NCI-H1417 treated with DMSO at 0.1 percent for 48 hours (cell line): ENCODE measurements around the gene IQCB1.
"Not testable (repeated sequence)": the region's sequence is repeated elsewhere in the genome, so short reads cannot be mapped to it uniquely, and the experiment has no call there.

Experiments
- DNase-seq: peaks from one replicate; lab custom pipeline; 2025; lab: John Stamatoyannopoulos, UW

Gene IQCB1, protein sequence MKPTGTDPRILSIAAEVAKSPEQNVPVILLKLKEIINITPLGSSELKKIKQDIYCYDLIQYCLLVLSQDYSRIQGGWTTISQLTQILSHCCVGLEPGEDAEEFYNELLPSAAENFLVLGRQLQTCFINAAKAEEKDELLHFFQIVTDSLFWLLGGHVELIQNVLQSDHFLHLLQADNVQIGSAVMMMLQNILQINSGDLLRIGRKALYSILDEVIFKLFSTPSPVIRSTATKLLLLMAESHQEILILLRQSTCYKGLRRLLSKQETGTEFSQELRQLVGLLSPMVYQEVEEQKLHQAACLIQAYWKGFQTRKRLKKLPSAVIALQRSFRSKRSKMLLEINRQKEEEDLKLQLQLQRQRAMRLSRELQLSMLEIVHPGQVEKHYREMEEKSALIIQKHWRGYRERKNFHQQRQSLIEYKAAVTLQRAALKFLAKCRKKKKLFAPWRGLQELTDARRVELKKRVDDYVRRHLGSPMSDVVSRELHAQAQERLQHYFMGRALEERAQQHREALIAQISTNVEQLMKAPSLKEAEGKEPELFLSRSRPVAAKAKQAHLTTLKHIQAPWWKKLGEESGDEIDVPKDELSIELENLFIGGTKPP

DNA sequence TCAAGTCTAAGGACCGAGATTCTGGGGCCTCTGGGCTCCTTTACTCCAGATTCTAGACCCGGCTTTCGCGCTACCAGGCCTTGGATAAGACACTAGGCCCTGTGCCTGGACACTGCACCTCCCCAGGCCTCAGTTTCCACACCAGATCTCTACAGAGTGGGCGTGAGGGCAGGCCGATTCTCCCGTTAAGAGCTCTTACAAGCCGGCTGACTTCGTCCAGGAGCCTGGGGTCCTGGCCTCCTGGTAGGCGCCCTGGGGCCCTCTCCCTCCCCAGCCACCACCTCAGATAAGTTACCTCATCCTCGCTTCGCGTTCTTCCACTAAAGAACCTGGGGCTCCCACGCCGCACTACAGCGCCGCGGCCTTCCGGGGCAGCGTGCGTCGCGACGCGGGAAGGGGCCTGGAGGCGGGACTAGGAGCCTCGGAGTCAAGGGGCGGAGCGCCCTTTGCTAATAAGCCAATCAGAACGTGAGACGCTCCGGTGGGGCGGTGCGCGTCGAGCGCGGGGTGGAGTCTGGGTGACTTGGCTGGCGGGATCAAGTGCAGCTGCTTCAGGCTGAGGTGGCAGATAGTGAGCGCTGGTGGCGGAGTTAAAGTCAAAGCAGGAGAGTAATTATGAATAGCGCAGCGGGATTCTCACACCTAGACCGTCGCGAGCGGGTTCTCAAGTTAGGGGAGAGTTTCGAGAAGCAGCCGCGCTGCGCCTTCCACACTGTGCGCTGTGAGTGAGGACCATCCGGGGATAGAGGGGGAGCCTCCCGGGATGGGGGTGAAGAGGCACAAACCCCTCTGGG lies at the start of gene IQCB1, which contains the start of gene EAF2:
IQCB1 (minus strand) TSS at position 390 of the 794 bp plus-strand sequence. CDS start 6,100 bp downstream, outside the sequence.
EAF2 (plus strand) TSS at position 539 of the 794 bp plus-strand sequence; CDS start at position 616, 77 bp downstream.
- peak; percentile 65 for DNase-seq

DNA sequence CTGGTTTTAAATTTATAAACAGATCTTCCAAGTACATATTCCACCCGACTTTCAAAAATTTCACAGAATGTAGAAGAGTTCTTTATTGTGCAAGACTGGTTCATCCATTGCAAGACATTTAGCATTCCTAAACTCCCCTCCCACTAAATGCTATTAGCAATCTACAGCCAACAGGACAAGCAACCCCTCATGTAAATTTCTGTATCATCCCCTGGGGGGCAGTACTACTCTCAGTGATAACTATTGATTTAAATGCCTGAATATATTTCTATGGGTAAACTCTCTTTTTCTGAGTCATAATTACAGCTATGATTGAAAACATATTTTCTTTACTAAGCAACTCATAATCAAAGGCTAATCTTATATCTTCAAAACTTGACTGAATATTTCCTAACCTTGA lies 48.6 kb upstream of the IQCB1 start:
- DNase-seq: no peak

DNA sequence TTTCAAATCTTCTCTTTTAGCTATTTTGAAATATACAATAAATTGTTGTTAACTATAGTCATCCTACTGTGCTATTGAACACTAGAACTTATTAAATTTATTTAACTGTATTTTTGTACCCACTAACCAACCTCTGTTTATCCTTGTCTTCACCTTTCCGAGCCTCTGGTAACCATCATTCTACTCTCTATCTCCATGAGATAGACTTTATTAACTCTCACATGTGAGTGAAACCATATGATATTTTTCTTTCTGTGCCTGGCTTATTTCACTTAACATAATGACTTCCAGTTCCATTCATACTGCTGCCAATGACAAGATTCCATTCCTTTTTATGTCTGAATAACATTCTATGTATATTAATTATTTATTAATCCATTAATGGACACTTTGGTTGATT lies 43.6 kb upstream of the IQCB1 start:
- no peak for DNase-seq

DNA sequence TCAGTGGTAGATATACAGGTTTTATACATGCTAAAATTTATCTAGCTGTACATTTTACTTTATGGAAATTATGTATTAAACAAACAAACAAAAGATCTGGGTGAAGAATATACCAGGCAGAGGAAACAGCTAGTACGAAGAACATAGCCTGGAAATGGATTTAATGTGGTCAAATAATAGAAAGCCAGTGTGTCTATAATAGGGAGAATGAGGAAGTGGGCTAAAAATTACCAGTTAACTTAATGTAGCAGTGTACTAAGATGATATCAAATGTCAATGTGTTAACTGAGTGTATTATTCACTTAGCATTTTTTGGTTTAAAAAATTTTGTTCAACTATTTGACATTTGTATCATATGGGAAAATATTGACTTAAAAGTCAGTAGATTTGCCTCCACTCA lies 36.6 kb upstream of the IQCB1 start:
- no peak for DNase-seq

- DNase-seq: no peak
These were observed 35.9 kb upstream of the IQCB1 start for GRCh38 chr3:121870717-121871116.

DNA sequence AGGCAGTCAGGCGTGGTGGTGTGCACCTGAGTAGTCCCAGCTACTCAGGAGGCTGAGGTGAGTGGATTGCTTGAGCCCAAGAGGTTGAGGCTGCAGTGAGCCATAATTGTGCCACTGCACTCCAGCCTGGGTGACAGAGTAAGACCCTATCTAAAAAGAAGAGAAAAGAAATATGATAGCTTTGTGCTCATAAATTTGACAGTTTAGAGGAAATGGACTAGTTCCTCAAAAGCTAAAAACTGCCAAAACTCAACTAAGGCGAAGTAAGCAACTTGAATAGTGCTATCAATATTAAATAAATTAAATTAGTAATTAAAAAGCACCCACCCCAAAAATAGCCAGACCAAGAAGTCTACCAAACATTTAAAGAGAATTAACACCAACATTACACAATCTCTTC lies 34.9 kb upstream of the IQCB1 start:
- no peak for DNase-seq

DNA sequence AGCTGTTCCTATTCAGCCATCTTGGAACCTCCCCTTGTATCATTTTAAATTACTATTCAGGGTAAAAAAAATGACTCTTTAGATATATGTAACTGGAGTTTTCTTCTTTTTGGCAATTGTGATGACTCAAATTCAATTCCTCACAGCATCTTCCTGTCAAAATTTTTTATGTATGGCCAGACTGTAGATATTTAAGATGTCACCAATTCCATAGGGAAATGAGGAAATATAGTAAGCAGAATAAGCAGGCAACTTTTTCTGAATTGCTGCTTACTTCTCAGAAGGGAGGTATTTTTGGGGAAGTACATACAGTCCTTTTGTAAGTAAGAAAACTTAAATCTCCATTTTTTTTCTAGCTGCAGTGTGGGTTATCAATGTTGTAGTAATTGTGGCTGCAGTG lies 28.9 kb upstream of the IQCB1 start:
- DNase-seq: no peak

- not testable (repeated sequence) for DNase-seq
These were observed 28.4 kb upstream of the IQCB1 start for GRCh38 chr3:121863247-121863646.

GRCh38 chr3:121857778-121858177 lies 22.9 kb upstream of the IQCB1 start:
- DNase-seq: not testable (repeated sequence)

- DNase-seq: no peak
These were observed 20.7 kb upstream of the IQCB1 start for GRCh38 chr3:121855555-121855954.

- DNase-seq: no peak
These were observed 17.4 kb upstream of the IQCB1 start for GRCh38 chr3:121852256-121852655.

DNA sequence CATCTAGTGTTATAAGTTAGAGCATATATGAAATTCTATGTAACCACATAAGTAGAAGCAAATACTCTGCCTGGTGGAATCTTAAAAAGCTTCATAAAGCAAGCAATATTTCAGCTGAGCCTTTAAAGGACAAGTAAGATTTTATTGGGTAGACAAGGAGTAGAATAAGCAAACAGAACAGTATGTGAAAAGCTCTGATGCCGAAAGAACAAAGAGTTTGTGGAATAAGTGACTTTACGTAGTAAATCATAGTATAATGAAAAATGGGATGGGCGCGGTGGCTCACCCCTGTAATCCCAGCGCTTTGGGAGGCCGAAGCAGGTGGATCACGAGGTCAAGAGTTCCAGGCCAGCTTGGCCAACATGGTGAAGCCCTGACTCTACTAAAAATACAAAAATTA lies 10.0 kb upstream of the IQCB1 start:
- no peak for DNase-seq

DNA sequence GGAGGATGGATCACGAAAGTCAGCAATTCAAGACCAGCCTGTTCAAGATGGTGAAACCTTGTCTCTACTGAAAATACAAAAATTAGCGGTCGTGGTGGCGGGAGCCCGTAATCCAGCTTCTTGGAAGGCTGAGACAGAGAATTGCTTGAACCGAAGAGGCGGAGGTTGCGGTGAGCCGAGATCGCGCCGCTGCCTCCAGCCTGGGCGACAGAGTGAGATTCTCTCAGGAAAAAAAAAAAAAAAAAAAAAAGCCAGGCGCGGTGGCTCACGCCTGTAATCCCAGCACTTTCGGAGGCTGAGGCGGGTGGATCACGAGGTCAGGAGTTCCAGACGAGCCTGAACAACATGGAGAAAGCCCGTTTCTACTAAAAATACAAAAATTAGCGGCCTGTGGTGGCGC lies 5.1 kb upstream of the IQCB1 start:
- DNase-seq: no peak

- no peak for DNase-seq
These were observed 1.6 kb upstream of the IQCB1 start for GRCh38 chr3:121836481-121836880.

GRCh38 chr3:121836064-121836463 lies 1.2 kb upstream of the IQCB1 start:
- DNase-seq: no peak

DNA sequence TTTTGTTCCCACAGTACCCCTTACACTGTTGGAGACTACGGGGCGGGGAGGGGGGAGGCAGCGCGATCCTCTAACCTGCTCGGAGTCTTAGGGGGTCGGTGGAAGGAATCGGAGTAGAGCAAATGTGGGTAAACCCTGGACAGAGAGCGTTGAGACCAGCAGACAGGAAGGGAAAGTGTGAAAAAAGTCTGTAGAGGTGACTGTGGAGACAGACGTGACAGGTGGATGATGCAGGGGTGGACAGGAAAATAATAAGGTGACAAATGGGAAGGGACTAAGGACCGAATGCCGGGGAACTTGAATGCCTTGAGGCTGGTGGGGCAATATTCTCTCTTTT lies 573 bp upstream of the IQCB1 start:
- no peak for DNase-seq

GRCh38 chr3:121834157-121834670 lies 646 bp downstream of the IQCB1 start:
- DNase-seq: no peak

DNA sequence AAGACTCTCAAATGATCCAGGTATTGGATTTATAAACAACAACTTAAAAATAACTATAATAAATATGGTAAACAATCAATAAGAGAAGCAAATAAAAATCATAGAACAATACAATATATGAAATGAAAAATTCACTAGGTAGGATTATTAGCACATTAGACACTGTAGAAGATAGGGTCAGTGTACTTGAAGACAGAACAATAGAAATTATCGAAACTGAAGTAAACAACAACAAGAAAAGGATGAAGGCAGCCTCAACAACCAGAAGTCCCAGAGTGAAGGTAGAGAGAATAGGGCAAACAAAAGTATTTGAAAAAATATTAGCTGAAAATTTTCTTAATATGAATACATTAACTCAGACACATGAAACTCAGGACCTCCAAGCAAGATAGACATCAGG lies 11.9 kb downstream of the IQCB1 start:
- DNase-seq: no peak

GRCh38 chr3:121821421-121822199 lies 13.2 kb downstream of the IQCB1 start:
- DNase-seq: no peak

DNA sequence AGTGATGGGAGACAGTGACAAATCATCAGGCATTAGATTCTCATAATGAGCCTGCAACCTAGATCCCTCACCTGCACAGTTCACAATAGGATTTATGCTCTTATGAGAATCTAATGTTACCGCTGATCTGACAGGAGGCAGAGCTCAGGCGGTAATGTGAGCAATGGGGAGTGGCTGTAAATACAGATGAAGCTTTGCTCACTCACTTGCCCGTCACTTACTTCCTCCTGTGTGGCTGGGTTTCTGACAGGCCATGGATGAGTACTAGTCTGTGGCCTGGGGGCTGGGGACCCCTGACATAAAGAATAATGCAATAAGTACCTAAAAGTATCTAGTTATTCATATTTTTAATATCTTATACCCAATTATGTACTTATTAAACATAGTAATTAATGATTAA lies 15.6 kb downstream of the IQCB1 start:
- no peak for DNase-seq

GRCh38 chr3:121818578-121818977 lies 16.3 kb downstream of the IQCB1 start:
- no peak for DNase-seq

GRCh38 chr3:121817753-121818152 lies 17.1 kb downstream of the IQCB1 start:
- DNase-seq: no peak
